HG02870 (cell line): ENCODE results near the gene HS6ST3.
"Not testable (repeated sequence)": the region's sequence is repeated elsewhere in the genome, so short reads cannot be mapped to it uniquely, and the experiment has no call there.

Experiments
- ATAC-seq: cut with Tn5 transposase; IDR thresholded peaks from one replicate; pipeline ENCODE4 v1.9.1; 2021; ENCODE audit warnings: mild to moderate bottlenecking, moderate library complexity; ENCODE audit not compliant: unreplicated experiment

Gene HS6ST3

DNA sequence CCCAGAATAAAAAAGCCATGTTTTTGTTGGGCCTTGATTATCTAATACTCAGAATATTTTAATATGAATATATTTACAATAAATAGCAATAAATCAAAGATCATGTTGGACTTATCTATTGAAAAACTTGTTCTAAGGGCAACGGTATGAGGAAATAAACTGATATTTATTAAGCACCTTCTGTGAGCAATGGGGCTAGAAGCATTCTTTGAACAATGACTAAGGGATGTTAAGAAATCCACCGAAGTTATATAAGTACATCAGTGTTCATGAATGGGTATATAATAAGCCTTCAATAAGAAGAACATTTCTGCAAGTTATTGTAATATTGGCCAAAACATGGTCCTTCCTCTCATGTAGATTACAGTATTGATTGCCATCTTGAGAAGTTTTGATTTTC lies 682.5 kb downstream of the HS6ST3 start:
- ATAC-seq: no peak

- not testable (repeated sequence) for ATAC-seq
Measured at GRCh38 chr13:96778302-96778701, 688.4 kb downstream of the HS6ST3 start.

GRCh38 chr13:96779691-96780090 lies 689.8 kb downstream of the HS6ST3 start:
- ATAC-seq: no peak

GRCh38 chr13:96780105-96780504 lies 690.2 kb downstream of the HS6ST3 start:
- no peak for ATAC-seq

DNA sequence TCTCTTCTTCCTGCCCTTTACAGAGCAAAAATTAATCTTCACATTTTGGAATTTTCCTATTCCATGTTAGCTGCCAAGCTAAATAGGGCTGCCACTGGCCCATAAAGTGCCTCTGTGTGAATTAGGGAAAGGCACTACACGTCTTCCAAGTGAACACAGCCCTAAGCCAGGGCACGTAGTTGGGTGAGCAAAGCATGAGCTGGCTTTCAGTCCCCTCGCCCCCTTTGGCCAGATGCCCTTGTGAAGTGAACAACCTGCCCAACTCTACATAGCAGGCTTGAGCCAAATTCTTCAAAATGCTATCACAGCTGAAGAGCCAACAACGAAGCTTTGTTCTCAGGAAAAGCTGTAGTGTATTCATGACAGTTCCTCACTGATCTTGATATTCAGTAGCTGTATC lies 691.2 kb downstream of the HS6ST3 start:
- ATAC-seq: no peak

DNA sequence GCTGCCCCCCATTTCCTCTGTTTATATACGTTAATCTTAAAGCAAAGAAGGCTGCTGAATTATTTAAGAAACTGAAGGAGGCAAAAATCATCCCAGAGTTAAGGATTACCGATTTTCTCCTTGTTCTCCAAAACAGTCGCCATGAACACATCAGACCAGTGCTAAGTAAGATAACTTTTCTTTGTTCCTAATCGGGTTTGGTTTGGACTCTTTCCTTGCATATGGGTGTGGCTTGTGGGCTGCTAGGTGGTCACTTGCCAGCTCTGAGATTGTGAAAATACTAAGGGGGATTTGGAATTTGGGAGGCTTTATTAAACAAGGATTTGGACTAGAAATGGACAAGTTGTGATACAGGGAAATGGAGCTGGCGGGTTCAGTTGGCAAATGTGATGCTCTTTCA lies 692.3 kb downstream of the HS6ST3 start:
- no peak for ATAC-seq

DNA sequence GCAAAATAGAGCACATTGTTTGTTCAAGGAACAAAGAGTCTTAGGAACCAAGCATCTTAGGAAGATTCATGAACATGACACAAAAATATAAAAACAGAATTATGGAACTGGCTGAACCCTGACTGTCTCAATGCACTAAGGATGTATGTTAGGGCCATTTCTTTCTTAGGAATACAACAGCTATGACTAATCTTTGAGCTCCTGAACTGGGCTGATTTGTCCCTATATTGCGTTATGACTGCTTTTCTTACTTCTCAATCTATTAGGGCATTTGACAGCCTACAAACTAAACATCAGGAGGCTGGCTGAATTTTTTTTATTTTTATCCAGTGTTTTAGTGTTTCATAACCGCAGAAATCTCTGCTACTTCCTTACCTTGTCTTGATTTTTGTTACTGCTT lies 693.1 kb downstream of the HS6ST3 start:
- no peak for ATAC-seq

DNA sequence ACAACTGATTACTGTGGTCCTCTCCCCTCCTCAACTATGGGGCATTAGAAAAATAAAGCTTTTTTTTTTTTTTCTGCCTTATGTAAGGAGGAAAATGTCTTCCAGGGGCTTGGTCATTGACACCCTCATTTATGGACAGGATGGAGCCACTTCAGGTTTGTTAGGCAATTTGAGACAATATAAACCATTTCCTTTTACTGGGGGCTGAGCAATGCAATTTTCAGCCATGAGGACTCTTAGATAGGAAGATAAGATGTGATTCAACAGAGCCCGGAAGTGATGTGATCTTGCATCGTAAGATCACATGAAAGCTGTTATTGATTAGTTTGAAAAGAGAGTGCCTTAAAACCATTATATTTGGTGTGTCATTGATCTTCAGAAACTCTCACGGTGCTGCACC lies 693.6 kb downstream of the HS6ST3 start:
- ATAC-seq: no peak

DNA sequence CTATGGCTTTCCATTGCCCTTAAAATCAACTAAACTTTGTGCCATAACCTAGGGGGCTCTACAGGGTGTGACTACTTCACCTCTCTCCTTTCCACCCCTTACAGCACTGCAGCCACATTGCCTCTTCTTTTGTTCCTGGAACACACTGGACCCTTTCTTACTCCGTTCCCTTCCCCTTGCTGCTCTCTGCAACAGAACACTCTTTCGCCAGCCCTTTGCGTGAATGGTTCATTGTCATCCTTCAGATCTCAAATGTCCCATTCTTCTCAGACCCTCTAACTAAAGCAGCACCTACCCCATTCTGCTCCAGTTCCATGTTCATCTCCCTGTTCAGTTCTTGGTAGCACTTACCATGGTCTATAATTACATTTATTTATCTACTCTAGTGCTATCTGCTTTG lies 696.1 kb downstream of the HS6ST3 start:
- ATAC-seq: no peak

- ATAC-seq: no peak
Measured at GRCh38 chr13:96792188-96792587, 702.3 kb downstream of the HS6ST3 start.

- no peak for ATAC-seq
Measured at GRCh38 chr13:96792736-96793403, 703.0 kb downstream of the HS6ST3 start.

GRCh38 chr13:96793404-96793755 lies 703.5 kb downstream of the HS6ST3 start:
- ATAC-seq: no peak

DNA sequence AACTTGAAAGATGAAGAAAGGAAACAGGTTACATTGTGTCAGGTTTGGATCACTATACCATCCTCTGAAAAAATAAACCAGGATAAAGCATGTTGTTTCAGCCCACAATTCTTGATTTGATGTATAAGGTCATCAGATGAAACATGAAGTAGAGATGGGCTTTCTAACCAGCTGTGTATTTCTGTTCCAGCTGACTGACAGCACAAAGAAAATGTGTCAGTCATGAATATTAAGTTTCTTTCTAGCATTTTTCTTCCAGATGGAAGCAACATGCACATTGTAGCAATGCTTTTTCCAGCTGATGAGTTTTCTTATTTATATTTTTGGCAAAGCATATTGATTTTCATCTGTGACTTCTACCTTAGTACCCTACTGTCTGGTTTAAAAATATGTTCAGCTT lies 704.8 kb downstream of the HS6ST3 start:
- ATAC-seq: no peak

DNA sequence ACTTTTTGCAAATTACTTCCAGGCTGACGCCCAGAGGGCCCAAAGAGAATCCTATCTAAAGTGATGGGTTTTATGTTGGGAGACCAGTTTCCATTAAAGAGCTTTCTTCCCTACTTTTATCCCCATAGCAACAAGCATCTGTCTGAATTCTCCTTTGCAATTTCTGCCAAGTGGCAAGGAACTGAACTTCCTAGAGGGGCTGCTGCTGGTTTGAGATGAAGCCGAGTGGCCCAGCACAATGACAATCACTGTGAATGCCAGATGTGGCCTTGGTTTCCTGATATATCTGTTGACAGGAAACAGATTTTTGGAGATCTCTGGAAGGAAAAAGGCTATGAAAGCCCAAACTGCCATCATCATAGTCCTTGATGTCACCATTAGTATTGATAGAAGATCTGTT lies 705.8 kb downstream of the HS6ST3 start:
- ATAC-seq: no peak

DNA sequence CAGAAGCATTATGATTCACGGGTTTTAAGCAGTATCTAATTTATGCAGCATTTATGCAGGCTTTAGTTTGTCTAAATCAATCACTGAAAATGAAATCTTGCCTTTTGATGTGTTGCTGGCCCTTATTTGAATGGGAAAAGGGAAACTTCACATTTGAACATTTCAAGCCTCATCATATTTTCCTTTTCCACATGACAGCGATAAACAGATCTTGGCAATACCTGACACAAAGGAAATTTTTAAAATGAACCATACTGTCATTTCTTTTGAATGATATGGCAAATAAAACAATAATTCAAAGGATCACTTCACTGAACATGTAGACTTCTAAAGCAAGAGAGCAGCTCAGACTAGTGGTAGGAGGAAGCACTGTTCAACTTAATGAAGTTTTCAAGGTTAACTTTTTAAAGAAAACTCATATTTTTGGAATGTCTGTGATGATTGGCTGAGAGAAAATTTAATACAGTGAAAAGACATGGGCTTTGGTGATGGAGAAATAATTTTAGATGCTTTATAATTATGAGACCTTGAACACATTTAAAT lies 706.3 kb downstream of the HS6ST3 start:
- no peak for ATAC-seq

DNA sequence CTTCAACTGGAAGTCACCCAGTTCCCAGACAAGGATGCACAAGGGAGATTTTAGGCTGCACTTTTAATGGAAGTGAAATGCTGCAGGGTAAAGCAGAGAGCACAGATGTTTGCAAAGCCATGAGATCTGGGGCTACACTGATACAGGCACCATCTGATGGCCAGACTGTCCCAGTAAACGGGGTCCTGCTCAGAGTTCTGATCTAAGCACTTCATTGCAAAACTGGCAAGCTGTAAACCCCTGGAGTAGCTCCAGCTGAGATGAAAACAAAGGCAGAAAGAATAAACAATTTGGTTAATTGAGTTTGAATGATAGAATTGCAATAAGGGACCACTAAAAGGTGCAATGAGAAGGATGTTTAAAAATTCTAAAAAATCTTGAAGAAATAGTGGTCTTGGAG lies 707.2 kb downstream of the HS6ST3 start:
- no peak for ATAC-seq

- ATAC-seq: no peak
Measured at GRCh38 chr13:96803456-96804100, 713.7 kb downstream of the HS6ST3 start.

DNA sequence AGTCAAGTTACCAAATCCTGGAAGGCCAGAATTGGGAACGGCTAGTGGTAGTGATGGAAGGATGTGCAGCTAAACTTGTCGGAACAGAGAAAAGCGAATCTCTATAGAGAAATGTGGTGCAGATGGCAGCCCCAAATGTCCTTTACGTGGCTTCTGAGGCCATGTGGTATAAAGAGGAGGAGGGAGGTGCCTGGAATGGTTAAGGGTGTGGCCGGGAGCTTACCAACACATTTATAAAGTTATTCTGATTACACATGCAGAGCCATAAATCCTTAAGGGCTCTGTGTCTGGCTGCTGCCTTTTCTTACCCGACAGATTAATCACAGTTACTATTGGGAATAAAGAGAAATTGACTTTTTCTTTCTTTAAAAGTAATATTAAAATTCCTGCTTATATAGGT lies 714.3 kb downstream of the HS6ST3 start:
- ATAC-seq: no peak

GRCh38 chr13:96806746-96807145 lies 716.8 kb downstream of the HS6ST3 start:
- ATAC-seq: no peak

- no peak for ATAC-seq
Measured at GRCh38 chr13:96809366-96810096, 719.6 kb downstream of the HS6ST3 start.

DNA sequence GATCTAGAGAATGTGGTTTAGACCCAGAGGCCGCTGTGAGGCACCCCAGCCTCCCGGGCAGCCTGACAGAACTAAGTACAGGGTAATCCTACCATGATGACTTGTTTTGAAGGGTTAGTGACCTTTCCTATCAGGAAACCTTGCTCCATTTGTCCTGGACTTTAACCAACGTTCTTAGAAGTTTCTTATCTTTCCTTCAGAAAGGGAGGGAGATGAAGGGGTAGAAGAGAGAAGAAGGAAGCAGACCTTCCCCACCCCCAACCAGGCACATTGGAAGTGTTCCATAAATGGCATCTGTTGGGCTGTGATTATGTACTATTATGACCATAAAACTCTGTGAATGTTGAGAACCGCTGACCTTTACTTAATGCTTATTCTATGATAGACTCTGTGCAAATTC lies 720.2 kb downstream of the HS6ST3 start:
- ATAC-seq: no peak

DNA sequence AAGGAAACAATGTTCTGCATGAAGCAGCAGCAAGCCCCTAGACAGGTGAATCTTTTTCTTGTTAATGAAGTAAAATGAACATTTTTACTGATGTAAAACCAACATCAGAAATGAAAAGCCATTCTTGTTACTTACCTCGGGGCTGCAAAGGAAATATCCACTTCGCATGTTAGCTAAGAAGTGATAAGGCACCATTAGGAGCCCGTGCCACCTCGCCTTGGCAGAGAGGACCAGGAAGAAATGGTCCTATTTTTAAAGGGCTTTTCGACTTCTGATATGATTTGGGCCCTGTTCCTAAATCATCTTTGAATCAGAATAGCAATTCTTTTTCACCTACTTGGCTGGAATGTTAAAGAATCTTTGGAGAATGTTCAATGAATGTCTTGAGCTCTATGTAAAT lies 721.1 kb downstream of the HS6ST3 start:
- no peak for ATAC-seq
